H1 (cell line): ENCODE results near the gene PCBD1. TPM values are rescaled to one million over a fixed set of nuclear protein-coding genes. Genes with fewer than 3 reads are reported as not detected.

ENCODE experiments used
- CTCF ChIA-PET: fragments of 300-600 bp; sonication (Branson Sonifier 250); formaldehyde crosslinking; loops from one replicate; lab custom pipeline; 2021; ENCODE audit not compliant: partially characterized antibody; lab: Charles Lee
- POLR2A ChIA-PET: fragments of 300-600 bp; sonication (Branson Sonifier 250); formaldehyde crosslinking; loops from one replicate; lab custom pipeline; 2021; ENCODE audit warnings: inconsistent platforms; ENCODE audit not compliant: partially characterized antibody; lab: Charles Lee
- DNase-seq, 2 experiments: peaks; one replicate each; pipeline versions ENCODE4 v3.0.0 to v3.0.0-alpha.2; 2010 to 2022; ENCODE audit warnings: low spot score in 2 of 2, low read depth in 1 of 2, mixed read lengths in 1 of 2
- FAIRE-seq: peaks from 2 replicates; lab custom pipeline; 2011; peaks lifted over from hg19 to GRCh38; lab: Jason Lieb, UNC
- H2AFZ ChIP-seq: 2 replicates; pipeline ENCODE4 v1.8.1; 2012; ENCODE audit warnings: low read length, inconsistent platforms
- H2AK5ac ChIP-seq: 2 replicates; pipeline ENCODE4 v1.6.1; 2013; ENCODE audit warnings: low read depth, low read length
- H2BK120ac ChIP-seq: replicated peaks from 2 replicates; pipeline ENCODE3; 2013; ENCODE audit warnings: low read depth, low read length, inconsistent platforms
- H2BK12ac ChIP-seq: 2 replicates; pipeline ENCODE4 v1.6.1; 2013; ENCODE audit warnings: low read depth, low read length
- H2BK15ac ChIP-seq: 2 replicates; pipeline ENCODE4 v1.6.1; 2013; ENCODE audit warnings: low read length
- H2BK20ac ChIP-seq: 2 replicates; pipeline ENCODE4 v1.6.1; 2013; ENCODE audit warnings: low read length
- H2BK5ac ChIP-seq: 2 replicates; pipeline ENCODE4 v1.6.1; 2013; ENCODE audit warnings: low read depth, low read length
- H3K14ac ChIP-seq: 2 replicates; pipeline ENCODE4 v1.6.1; 2013; ENCODE audit warnings: inconsistent platforms; ENCODE audit not compliant: insufficient read length
- H3K18ac ChIP-seq: 2 replicates; pipeline ENCODE4 v1.6.1; 2013; ENCODE audit warnings: low read length; ENCODE audit errors: extremely low read depth
- H3K23ac ChIP-seq: 2 replicates; pipeline ENCODE4 v1.6.1; 2013; ENCODE audit warnings: inconsistent platforms; ENCODE audit not compliant: insufficient read length
- H3K23me2 ChIP-seq: 2 replicates; pipeline ENCODE4 v1.6.1; 2013; ENCODE audit warnings: low read depth, low read length
- H3K27ac ChIP-seq: 2 replicates; pipeline ENCODE4 v1.6.1; 2011; ENCODE audit warnings: low read depth, low read length, inconsistent platforms
- H3K27me3 ChIP-seq, 4 experiments: replicated peaks in 1 of 4; 1 replicate in 1 of 4; 2 replicates in 3 of 4; pipeline versions ENCODE4 v1.6.1 to v1.8.1; 2011 to 2013; ENCODE audit warnings: low read length in 3 of 4, mild to moderate bottlenecking in 3 of 4, inconsistent platforms in 2 of 4, mixed read lengths in 2 of 4, moderate library complexity in 1 of 4; ENCODE audit not compliant: control insufficient read depth in 3 of 4, insufficient read depth in 3 of 4; ENCODE audit errors: extremely low read depth in 1 of 4
- H3K36me3 ChIP-seq, 4 experiments: 2 replicates each; pipeline versions ENCODE4 v1.6.1 to v1.8.1; 2011 to 2013; ENCODE audit warnings: mild to moderate bottlenecking in 4 of 4, low read length in 3 of 4, moderate library complexity in 2 of 4, control low read depth in 1 of 4, inconsistent platforms in 1 of 4; ENCODE audit not compliant: insufficient read depth in 4 of 4, control insufficient read depth in 2 of 4
- H3K4ac ChIP-seq: replicated peaks from 2 replicates; pipeline ENCODE3; 2013; ENCODE audit warnings: low read length, low read depth, mixed read lengths, inconsistent platforms; ENCODE audit not compliant: insufficient read length
- H3K4me1 ChIP-seq, 4 experiments: replicated peaks in 1 of 4; 1 replicate in 1 of 4; 2 replicates in 3 of 4; pipeline versions ENCODE4 v1.6.1 to v1.8.1; 2011 to 2013; ENCODE audit warnings: low read length in 3 of 4, inconsistent platforms in 2 of 4, mixed read lengths in 1 of 4; ENCODE audit not compliant: insufficient read depth in 4 of 4, control insufficient read depth in 3 of 4
- H3K4me2 ChIP-seq, 2 experiments: 2 replicates each; pipeline versions ENCODE4 v1.6.1 to v1.8.1; 2011 to 2013; ENCODE audit warnings: low read depth in 2 of 2, low read length in 2 of 2, control low read depth in 1 of 2, inconsistent platforms in 1 of 2, mild to moderate bottlenecking in 1 of 2; ENCODE audit not compliant: insufficient read depth in 1 of 2
- H3K4me3 ChIP-seq, 4 experiments: fragments of 200-600, 300-600 bp in 1 of 4; sonication (generic), shearing (Covaris generic), sonication (Bioruptor Twin) in 1 of 4; 2 replicates each; pipeline versions ENCODE4 v1.5.1 to v1.8.1; 2011 to 2016; ENCODE audit warnings: low read length in 4 of 4, low read depth in 3 of 4, control low read depth in 2 of 4, inconsistent platforms in 2 of 4, mild to moderate bottlenecking in 2 of 4, mixed read lengths in 1 of 4, moderate library complexity in 1 of 4; ENCODE audit not compliant: insufficient read depth in 2 of 4; ENCODE audit errors: extremely low read depth in 1 of 4
- H3K56ac ChIP-seq: replicated peaks from 2 replicates; pipeline ENCODE3; 2013; ENCODE audit warnings: low read depth, mild to moderate bottlenecking, mixed read lengths, low read length, inconsistent platforms; ENCODE audit not compliant: insufficient read length
- H3K79me1 ChIP-seq: 2 replicates; pipeline ENCODE4 v1.6.1; 2013; ENCODE audit warnings: low read depth, low read length, control low read depth
- H3K79me2 ChIP-seq, 2 experiments: 2 replicates each; pipeline versions ENCODE4 v1.6.1 to v1.8.1; 2012 to 2013; ENCODE audit warnings: low read length in 2 of 2, mild to moderate bottlenecking in 2 of 2, inconsistent platforms in 1 of 2; ENCODE audit not compliant: insufficient read depth in 2 of 2, control insufficient read depth in 1 of 2
- H3K9ac ChIP-seq, 4 experiments: replicated peaks in 1 of 4; 1 replicate in 1 of 4; 2 replicates in 3 of 4; pipeline versions ENCODE4 v1.6.1 to v1.8.1; 2011 to 2013; ENCODE audit warnings: low read depth in 3 of 4, low read length in 3 of 4, control low read depth in 2 of 4, mild to moderate bottlenecking in 2 of 4, moderate library complexity in 2 of 4, inconsistent platforms in 1 of 4; ENCODE audit errors: extremely low read depth in 1 of 4
- H3K9me3 ChIP-seq, 2 experiments: 2 replicates each; pipeline versions ENCODE4 v1.6.1 to v1.8.1; 2012 to 2013; ENCODE audit warnings: mild to moderate bottlenecking in 2 of 2, moderate library complexity in 2 of 2, control low read depth in 1 of 2, inconsistent platforms in 1 of 2, low read depth in 1 of 2, low read length in 1 of 2, mixed read lengths in 1 of 2; ENCODE audit not compliant: insufficient read depth in 2 of 2
- H4K20me1 ChIP-seq, 2 experiments: replicated peaks in 1 of 2; 2 replicates each; pipeline versions ENCODE3 to v1.8.1; 2011 to 2013; ENCODE audit warnings: inconsistent platforms in 2 of 2, low read length in 2 of 2, mild to moderate bottlenecking in 1 of 2; ENCODE audit not compliant: insufficient read depth in 2 of 2, control insufficient read depth in 1 of 2
- H4K5ac ChIP-seq: 2 replicates; pipeline ENCODE4 v1.6.1; 2013; ENCODE audit warnings: low read length, low read depth, mixed read lengths, inconsistent platforms; ENCODE audit not compliant: insufficient read length
- H4K8ac ChIP-seq: 2 replicates; pipeline ENCODE4 v1.8.0; 2013; ENCODE audit warnings: mild to moderate bottlenecking, moderate library complexity, low read length, inconsistent platforms; ENCODE audit not compliant: insufficient read depth; ENCODE audit errors: extremely low read depth
- H4K91ac ChIP-seq: replicated peaks from 2 replicates; pipeline ENCODE3; 2013; ENCODE audit warnings: low read length, mixed read lengths, inconsistent platforms; ENCODE audit not compliant: insufficient read length
- RBBP5 ChIP-seq: IDR thresholded peaks from 2 replicates; pipeline ENCODE4 v1.7.1; 2012; ENCODE audit warnings: low read depth, mild to moderate bottlenecking, inconsistent platforms, low read length, moderate library complexity, borderline replicate concordance
- RFX5 ChIP-seq: IDR thresholded peaks from 2 replicates; pipeline ENCODE4 v1.6.1; 2011; ENCODE audit warnings: low read depth, low read length, improper control_type of control experiment, borderline replicate concordance
- WGBS, 2 experiments: shearing (Covaris generic) in 1 of 2; methylation state at CpG; one replicate each; pipeline versions ENCODE4 v1.1.6 to v1.1.7; 2013 to 2015; ENCODE audit warnings: low lambda C conversion rate in 2 of 2, mixed read lengths in 2 of 2, inconsistent platforms in 1 of 2, low coverage in 1 of 2, missing lambda C conversion rate in 1 of 2; ENCODE audit not compliant: insufficient replicate concordance in 2 of 2, insufficient coverage in 1 of 2, insufficient read length in 1 of 2; ENCODE audit errors: extremely low coverage in 1 of 2, missing lambda C conversion rate in 1 of 2; 5-methylcytosine and 5-hydroxymethylcytosine counted together
- polyA plus RNA-seq, 7 experiments: library from polyadenylated mRNA; depleted of rRNA in 3 of 7; stranded (reverse) in 5 of 7; unstranded in 2 of 7; fragments of >200 nt in 5 of 7; fragments of 200-250 nt in 2 of 7; gene quantifications; 1 replicate in 5 of 7; 2 replicates in 1 of 7; 4 replicates in 1 of 7; pipeline versions ENCODE4 v1.2.1 to v1.2.3, GENCODE V29; 2011 to 2013; ENCODE audit warnings: missing spikeins in 2 of 7, mixed read lengths in 2 of 7
- total RNA-seq: library from RNA; stranded (reverse); fragmentation: NEBNext Ultra II Directional; extraction: Animal tissue kit (Norgen Biotek cat#: 25700); gene quantifications from 2 replicates; pipeline ENCODE4 v1.2.1, GENCODE V29; 2021

Gene PCBD1
- total and polyA plus RNA-seq, 2 of the 8 experiments (the other 6 are each of a cell fraction or from before 2014, with no cell fraction given): 46.5 to 55.0 TPM

GRCh38 chr10:70935631-70936030 lies 47.3 kb upstream of the PCBD1 start:
- Histone ChIP-seq H3K9me3 (no peaks in the 10 kb centered on the region), H3K36me3 (no peaks in the 10 kb centered on the region), H2AK5ac (no peak overlapping the region), H3K79me1 (no peaks in the 10 kb centered on the region), H4K5ac (no peak overlapping the region), H2AFZ (no peak overlapping the region), H4K20me1 (no peaks in the 10 kb centered on the region), H3K56ac (no peak overlapping the region), H2BK15ac (no peak overlapping the region), H3K4ac (no peak overlapping the region), H3K4me1 (no peaks in the 10 kb centered on the region), H4K91ac (no peak overlapping the region), H4K8ac (no peak overlapping the region), H3K18ac (no peak overlapping the region), H3K23me2 (no peaks in the 10 kb centered on the region), H2BK12ac (no peak overlapping the region), H2BK120ac (no peak overlapping the region), H2BK20ac (no peak overlapping the region), H3K9ac (no peak overlapping the region), H3K79me2 (no peaks in the 10 kb centered on the region), H3K4me3 (no peak overlapping the region), H3K14ac (no peak overlapping the region), H3K27ac (no peak overlapping the region), H3K23ac (no peak overlapping the region), H3K27me3 (no peaks in the 10 kb centered on the region; a peak in 1 of 7 replicates), H2BK5ac (no peak overlapping the region), H3K4me2 (no peak overlapping the region)
- CTCF ChIA-PET: interaction anchor here (3.8 to 5.0 kb wide), 2 partner anchors 10 to 32 kb away, joined by 13 to 34 read pairs; no protein-coding TSS in a partner anchor
- POLR2A ChIA-PET: no interaction called here
- DNase-seq (no peak), FAIRE-seq (no peak)
- 89% methylated on average over 10 of the region's 10 CpGs; no CpG with 5 or more reads in 1 of the 2 experiments for WGBS, 2 experiments
- TF ChIP-seq RFX5 (no peak), RBBP5 (no peak)
